Muscle layer of duodenum (tissue), 2 donors: Measurements from ENCODE around the gene SMC2.

Experiments
- H3K27ac ChIP-seq: one replicate; pipeline ENCODE4 v1.7.0; 2013; ENCODE audit warnings: mild to moderate bottlenecking, low read length
- H3K27me3 ChIP-seq: one replicate; pipeline ENCODE4 v1.7.0; 2013; ENCODE audit warnings: low read depth, mild to moderate bottlenecking, control low read depth, low read length
- H3K36me3 ChIP-seq, 2 donors: one replicate each; pipeline ENCODE4 v1.7.0; 2013; ENCODE audit warnings: low read length in 2 of 2, control low read depth in 1 of 2, mild to moderate bottlenecking in 1 of 2; ENCODE audit not compliant: insufficient read depth in 2 of 2, control insufficient read depth in 1 of 2
- H3K4me1 ChIP-seq, 2 donors: one replicate each; pipeline ENCODE4 v1.7.0; 2013; ENCODE audit warnings: low read length in 2 of 2, mild to moderate bottlenecking in 2 of 2, control low read depth in 1 of 2, moderate library complexity in 1 of 2; ENCODE audit not compliant: insufficient read depth in 2 of 2, control insufficient read depth in 1 of 2
- H3K4me3 ChIP-seq, 2 donors: one replicate each; pipeline ENCODE4 v1.7.0; 2013; ENCODE audit warnings: low read length in 2 of 2, low read depth in 1 of 2, mild to moderate bottlenecking in 1 of 2
- H3K9me3 ChIP-seq, 2 donors: one replicate each; pipeline ENCODE4 v1.7.0; 2013; ENCODE audit warnings: low read length in 2 of 2, control low read depth in 1 of 2, mild to moderate bottlenecking in 1 of 2; ENCODE audit not compliant: control insufficient read depth in 1 of 2
- donor health status: healthy.

The SMC2 gene

DNA sequence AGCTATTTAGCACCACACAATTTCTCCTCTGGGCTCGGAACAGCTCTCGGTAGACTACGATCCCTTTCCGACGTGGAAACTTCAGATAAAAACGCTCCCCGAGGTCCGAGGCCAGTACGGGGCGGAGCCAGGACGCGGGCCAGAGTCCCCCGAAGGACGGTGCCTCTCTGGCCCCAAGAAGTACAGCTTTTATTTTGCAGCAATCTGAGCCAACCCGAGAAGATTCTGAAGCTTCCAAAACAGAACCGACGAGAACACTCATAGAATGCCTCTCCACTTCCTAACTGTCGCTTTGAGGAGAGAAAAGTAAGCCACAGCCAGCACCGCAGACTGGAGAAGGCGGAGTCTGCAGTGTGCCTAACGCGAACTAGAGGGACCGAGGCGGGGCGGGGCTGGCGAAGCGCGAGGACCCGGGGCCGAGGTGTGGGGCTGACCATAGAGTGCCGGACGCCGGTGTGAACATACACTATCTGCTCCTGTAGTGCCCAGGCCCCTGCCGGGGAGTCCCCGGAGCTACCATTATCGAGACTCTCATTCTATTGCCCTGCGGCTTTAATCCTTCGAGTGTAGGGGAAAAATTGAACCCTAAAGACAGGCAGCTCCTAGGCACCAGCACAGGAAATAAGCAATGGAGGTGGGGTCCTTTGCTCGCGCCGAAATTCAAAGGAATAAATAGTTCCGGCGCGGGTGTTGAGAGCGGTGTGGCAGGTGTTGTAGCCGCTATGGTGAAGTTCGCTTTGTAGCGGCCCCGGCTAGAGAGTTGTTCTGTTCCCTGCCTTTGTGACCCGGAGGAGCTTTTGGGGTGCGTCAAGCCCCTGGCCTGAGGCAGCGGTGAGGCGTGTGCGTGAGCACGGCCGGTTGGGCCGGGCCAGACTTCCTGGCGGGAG, at the start of gene SMC2:
TSS of gene SMC2 (plus strand) at position 663 of the 887 bp plus-strand sequence. CDS start 1,076 bp downstream, outside the sequence.
- Histone ChIP-seq H3K36me3 (peaks cover 0 to 14% of the 10 kb centered on the region in 2 donors), H3K4me1 (peaks cover 7 to 30% of the 10 kb centered on the region in 2 donors), H3K27me3 (no peaks in the 10 kb centered on the region), H3K27ac (peak within 1 kb of the TSS; percentile 97), H3K9me3 (no peaks in the 10 kb centered on the region), H3K4me3 (peak within 1 kb of the TSS; percentile 94)

DNA sequence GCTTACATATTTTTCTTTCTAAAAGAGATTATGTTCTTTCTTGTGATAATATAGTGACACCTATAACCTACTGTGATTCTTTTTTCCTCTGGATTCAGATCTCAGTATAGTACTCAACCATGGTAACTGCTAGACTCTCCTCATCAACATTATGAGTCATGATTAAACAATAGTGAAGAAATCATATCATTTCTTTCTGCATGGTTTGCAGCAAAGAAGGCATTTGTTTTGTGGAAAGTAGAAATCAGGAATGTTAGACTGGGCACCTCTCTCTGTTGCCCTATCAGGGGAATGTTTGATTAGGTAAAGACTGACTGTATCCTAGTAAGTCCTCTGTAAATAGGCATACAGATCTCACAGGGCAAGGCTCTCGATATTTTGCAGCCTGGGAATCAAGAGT, 25.6 kb upstream of the SMC2 start:
- Histone ChIP-seq H3K27ac (no peak overlapping the region), H3K4me1 (no peaks in the 10 kb centered on the region), H3K9me3 (no peaks in the 10 kb centered on the region), H3K36me3 (no peaks in the 10 kb centered on the region), H3K4me3 (no peak overlapping the region), H3K27me3 (no peaks in the 10 kb centered on the region)

DNA sequence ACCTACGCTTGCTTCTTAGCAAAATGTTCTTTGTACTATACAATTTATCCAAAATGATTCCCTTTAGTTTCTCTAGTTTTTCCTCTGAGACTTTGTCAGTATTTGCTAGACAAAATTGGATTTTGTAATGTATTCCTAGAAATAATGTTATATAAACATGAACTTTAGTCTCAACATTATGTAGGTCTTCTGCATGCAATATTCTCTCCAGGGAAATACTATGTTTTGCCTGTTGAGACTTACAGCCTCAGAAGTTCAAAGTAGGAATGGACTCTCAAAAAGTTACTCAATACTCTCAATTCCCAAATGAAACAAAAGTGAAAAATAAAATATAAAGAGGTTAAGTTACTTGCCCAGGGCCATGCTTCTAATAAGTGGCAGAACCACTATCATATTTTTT, 24.8 kb upstream of the SMC2 start:
- Histone ChIP-seq H3K9me3 (no peaks in the 10 kb centered on the region), H3K27me3 (no peaks in the 10 kb centered on the region), H3K36me3 (no peaks in the 10 kb centered on the region), H3K27ac (no peak overlapping the region), H3K4me1 (peaks cover 0 to 6% of the 10 kb centered on the region in 2 donors), H3K4me3 (no peak overlapping the region)

DNA sequence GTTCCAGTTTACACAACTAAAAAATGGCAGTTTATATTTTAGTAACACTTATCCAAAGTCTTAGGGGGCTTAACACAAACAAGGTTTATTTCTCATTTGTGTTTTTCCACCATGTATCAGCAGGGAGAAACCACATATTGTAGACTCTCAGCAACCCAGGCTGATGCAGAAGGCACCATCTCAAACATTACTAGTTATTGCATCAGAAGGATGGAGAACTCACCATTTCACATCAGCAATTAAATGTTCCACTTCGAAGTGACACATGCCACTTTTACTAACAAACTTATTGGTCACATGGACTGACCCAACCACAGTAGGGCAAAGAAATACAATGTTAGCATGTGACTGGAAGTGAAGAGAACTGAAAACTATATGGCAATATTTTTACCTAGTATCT, 22.5 kb upstream of the SMC2 start:
- no peak overlapping the region for H3K4me3 ChIP-seq
- no peaks in the 10 kb centered on the region for H3K27me3 ChIP-seq
- peaks cover 0 to 4% of the 10 kb centered on the region in 2 donors for H3K36me3 ChIP-seq
- H3K27ac ChIP-seq, result no peak overlapping the region
- peaks cover 0 to 21% of the 10 kb centered on the region in 2 donors for H3K4me1 ChIP-seq
- H3K9me3 ChIP-seq, result no peaks in the 10 kb centered on the region

DNA sequence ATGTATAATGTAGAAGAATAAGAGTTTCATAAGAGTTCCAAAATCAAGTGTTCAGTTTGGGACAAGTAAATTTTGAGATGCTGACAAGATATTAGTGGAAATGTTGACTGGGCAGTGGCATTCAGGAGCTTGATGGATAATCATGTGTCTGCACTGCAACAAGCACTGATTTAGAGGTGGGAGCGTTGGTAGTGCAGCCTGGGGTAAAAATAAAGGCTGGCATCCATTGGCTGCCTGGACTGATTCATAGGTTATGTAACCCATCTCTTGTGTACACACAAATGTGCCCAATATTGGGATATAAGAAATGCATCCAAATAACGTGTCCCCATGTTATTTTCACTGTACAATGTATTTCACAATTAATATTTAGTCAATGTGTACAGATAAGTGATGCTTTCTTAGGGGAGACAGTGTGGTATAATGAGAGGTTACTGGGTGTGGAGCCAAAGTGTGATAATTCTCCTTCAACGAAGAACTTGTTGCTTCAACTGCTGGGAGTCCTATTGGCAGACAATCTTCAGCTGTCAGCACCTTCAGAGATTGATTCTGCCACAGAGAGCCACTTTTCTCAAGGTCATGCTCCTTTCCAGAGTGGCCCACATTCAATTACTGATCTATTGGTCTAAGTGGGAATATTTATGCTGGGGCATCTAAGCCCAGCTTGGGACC, 20.9 kb upstream of the SMC2 start:
- H3K4me1 ChIP-seq, result peaks cover 0 to 21% of the 10 kb centered on the region in 2 donors
- H3K9me3 ChIP-seq, result no peaks in the 10 kb centered on the region
- H3K36me3 ChIP-seq, result peaks cover 0 to 4% of the 10 kb centered on the region in 2 donors
- H3K27ac ChIP-seq, result no peak overlapping the region
- H3K4me3 ChIP-seq, result no peak overlapping the region
- no peaks in the 10 kb centered on the region for H3K27me3 ChIP-seq

DNA sequence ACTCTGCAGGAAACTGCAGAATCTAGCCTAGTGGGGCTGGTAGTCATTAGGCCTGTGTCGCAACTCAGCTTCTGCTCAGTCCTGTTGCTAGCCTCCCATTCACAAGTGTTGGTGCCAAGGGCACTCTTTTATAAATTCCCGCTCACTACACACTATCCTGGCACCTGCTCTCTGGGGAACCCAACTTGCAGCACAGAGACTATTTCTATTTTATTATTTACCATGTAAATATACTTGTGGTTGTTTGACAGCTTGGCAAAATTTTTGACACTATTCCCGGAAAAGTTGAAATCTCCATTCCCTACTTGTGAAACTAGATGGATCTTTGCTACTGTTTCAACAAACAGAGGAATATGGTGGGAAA, 20.4 kb upstream of the SMC2 start:
- H3K9me3 ChIP-seq, result no peaks in the 10 kb centered on the region
- H3K27ac ChIP-seq, result no peak overlapping the region
- H3K4me3 ChIP-seq, result no peak overlapping the region
- H3K36me3 ChIP-seq, result peaks cover 0 to 4% of the 10 kb centered on the region in 2 donors
- no peaks in the 10 kb centered on the region for H3K27me3 ChIP-seq
- peaks cover 0 to 21% of the 10 kb centered on the region in 2 donors for H3K4me1 ChIP-seq

DNA sequence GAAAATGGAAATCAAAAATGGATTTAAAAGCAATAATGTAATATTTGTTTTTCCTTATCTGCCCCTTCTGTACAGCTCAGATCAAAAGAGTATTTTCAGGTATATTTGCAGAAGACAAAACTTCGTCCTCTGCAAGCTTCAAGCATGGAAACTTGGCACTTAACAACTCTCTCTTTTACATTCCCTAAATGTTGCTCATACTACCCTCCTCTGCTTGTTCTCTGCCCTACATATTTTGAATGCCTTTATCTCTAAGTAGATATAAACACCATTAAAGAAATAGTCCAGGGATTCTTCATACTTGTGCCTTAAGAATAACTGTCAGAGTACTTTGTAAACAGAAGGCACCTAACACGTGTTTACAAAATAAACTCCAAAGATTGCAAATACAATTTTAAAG, 19.2 kb upstream of the SMC2 start:
- H3K9me3 ChIP-seq, result no peaks in the 10 kb centered on the region
- no peak overlapping the region for H3K4me3 ChIP-seq
- H3K4me1 ChIP-seq, result peaks cover 0 to 21% of the 10 kb centered on the region in 2 donors
- H3K27me3 ChIP-seq, result no peaks in the 10 kb centered on the region
- H3K27ac ChIP-seq, result no peak overlapping the region
- peaks cover 0 to 4% of the 10 kb centered on the region in 2 donors for H3K36me3 ChIP-seq

DNA sequence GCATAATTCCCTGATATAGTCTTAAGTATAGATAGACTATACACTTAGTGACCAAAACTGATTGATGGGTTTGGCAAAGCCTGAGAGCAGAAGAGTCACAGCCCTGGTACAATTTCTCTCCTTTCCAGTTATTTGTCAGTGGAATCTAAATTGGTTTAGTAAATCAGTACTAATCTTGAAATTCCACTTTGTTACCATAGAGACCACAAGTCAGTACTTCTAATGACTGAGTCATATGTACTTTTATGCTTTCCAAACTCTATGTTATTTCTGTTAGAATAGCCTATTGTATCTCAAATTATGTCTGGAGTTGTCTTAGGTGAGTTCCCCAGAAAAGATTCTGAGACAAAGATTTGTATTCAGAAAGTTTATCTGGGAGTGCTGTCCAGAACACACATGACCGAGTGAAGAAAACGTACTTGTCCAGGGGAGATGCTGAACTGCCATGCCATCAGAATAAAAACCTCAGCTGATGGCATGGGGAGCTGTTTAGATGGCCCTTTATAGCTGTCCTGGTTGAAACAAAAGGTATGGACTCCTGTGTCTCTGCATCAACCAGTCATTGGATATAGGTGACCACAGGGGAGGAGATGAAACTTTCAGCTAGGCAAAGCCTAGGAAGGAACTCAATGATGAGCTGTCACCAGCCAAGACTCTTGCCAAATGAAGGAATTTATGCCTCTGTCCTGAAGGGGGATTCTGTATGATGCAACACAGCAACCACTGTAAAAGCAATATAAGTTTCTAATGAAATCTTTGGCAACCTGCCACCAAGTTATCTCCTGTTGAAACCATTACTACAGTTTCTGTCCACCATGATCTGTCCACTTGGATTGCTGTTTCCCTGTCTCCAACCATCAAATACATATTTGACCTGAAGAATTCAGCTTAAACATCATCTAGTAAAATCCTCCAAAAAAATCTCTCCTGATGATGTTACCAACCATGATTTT, 18.0 kb upstream of the SMC2 start:
- peaks cover 0 to 4% of the 10 kb centered on the region in 2 donors for H3K36me3 ChIP-seq
- no peak overlapping the region for H3K27ac ChIP-seq
- no peaks in the 10 kb centered on the region for H3K9me3 ChIP-seq
- H3K4me3 ChIP-seq, result no peak overlapping the region
- H3K4me1 ChIP-seq, result peaks cover 0 to 21% of the 10 kb centered on the region in 2 donors
- H3K27me3 ChIP-seq, result no peaks in the 10 kb centered on the region

DNA sequence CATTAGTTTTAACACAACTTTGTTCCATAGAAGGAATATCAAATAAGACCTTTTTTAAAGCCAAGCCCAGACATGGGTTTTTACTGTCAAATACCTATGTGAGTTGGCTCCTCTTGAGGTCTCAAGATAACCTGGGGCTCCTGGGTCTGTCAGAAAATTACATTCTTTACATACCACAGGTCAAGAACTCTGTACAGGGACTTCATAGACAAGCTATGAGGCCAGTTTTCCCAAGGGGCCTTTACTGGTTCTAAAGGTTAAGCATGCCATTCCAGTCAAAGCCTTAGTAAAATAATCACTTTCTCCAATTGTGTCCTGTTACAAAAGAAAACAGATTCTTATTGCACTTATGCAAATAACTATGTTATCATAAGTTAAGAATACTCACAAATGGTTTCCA, 15.5 kb upstream of the SMC2 start:
- H3K27ac ChIP-seq, result no peak overlapping the region
- no peaks in the 10 kb centered on the region for H3K27me3 ChIP-seq
- peaks cover 0 to 21% of the 10 kb centered on the region in 2 donors for H3K4me1 ChIP-seq
- peaks cover 0 to 4% of the 10 kb centered on the region in 2 donors for H3K36me3 ChIP-seq
- H3K4me3 ChIP-seq, result no peak overlapping the region
- H3K9me3 ChIP-seq, result no peaks in the 10 kb centered on the region

DNA sequence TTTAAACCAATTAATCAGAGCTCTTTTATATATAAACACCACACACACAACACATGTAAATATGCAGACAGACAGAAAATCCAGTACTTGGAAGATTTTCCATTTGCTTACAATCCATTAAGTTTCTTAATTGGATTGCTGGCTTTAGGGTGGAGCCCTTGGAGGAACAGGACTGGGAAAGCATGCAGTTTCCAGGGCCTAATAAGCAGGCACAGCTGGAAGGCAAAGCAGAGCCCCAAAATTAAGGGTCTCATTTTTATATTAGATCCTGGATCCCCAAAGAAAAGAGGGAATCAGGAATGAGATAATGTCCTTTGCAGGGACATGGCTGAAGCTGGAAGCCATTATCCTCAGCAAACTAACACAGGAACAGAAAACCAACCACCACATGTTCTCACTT, 13.1 kb upstream of the SMC2 start:
- Histone ChIP-seq H3K27ac (no peak overlapping the region), H3K4me1 (peaks cover 0 to 4% of the 10 kb centered on the region in 2 donors), H3K27me3 (no peaks in the 10 kb centered on the region), H3K4me3 (no peak overlapping the region), H3K36me3 (peaks cover 0 to 3% of the 10 kb centered on the region in 2 donors), H3K9me3 (no peaks in the 10 kb centered on the region)

DNA sequence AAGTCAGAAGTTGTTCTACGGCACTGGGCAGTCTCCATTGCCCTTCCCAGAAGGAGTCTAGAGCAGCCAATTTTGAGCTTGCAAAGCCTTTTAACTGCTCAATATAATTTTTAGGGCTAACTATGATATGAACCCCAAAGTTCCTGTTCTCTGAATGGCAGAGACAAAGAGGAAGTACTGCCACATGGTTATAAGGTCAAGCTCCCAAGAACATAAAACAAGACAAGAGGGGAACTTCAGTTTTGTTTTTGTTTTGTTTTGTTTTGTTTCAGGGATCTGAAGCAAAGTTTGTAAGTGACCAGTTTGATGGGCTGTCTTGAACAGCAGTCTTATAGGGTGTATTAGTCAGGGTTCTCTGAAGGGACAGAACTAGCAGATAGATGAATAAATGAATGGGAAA, 11.9 kb upstream of the SMC2 start:
- Histone ChIP-seq H3K36me3 (no peaks in the 10 kb centered on the region), H3K4me3 (no peak overlapping the region), H3K4me1 (no peaks in the 10 kb centered on the region), H3K27ac (no peak overlapping the region), H3K27me3 (no peaks in the 10 kb centered on the region), H3K9me3 (no peaks in the 10 kb centered on the region)
